K562 treated with DMSO at 1 percent for 4 hours (cell line): ENCODE measurements around the gene TPGS1. TPM values are rescaled to one million over a fixed set of nuclear protein-coding genes. Genes with fewer than 3 reads are reported as not detected.

ENCODE experiments used
- total RNA-seq: library from RNA; unstranded; fragments of 300-600 nt; gene quantifications from 2 replicates; pipeline ENCODE4 v1.2.3, GENCODE V29; 2022; ENCODE audit not compliant: insufficient read depth

The TPGS1 gene, protein sequence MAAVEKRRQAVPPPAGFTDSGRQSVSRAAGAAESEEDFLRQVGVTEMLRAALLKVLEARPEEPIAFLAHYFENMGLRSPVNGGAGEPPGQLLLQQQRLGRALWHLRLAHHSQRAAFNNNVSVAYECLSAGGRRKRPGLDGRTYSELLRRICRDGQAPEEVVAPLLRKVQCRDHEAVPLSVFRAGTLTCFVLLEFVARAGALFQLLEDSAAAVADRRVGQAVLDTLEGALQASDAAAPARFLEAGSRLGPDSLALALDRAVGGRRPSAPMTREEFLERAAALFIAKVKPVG
- total RNA-seq, result 47.3 and 59.6 TPM in 2 replicates

DNA sequence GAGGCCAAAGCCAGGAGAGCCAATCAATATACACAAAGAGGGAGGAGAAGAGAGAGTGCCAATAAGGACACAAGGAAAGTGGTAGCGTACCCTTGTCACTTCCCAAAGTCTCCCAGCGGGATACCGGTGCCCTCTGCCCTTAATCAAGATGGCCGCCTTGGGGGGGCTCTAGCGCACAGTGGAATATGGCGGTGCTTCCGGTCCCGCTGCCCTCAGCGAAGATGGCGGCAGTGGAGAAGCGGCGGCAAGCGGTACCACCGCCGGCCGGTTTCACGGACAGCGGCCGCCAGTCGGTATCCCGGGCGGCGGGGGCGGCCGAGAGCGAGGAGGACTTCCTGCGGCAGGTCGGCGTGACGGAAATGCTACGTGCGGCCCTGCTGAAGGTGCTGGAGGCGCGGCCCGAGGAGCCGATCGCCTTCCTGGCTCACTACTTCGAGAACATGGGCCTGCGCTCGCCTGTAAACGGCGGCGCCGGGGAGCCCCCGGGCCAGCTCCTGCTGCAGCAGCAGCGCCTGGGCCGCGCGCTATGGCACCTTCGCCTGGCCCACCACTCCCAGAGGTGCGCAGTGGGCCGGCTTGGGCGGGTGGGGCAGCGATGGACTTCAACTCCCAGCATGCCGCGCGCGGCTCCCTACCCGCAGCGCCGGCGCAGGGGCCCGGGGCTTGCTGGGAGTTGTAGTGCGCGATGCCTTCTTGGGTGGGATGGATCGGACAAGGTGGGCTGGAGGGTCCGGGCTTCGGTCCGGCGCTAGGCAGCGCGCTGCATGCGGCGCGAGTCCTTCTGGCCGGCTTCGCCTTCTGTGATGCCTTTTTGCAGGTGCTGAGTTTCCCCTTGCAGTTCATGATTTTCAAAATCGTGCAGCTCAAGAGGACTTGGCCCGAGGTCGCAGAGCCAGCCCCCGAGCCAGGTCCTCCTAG lies at the start of gene TPGS1:
TSS of gene TPGS1 (plus strand) at position 212 of the 918 bp plus-strand sequence. CDS start at position 222, 10 bp downstream.

GRCh38 chr19:460877-461720 lies 46.2 kb upstream of the TPGS1 start, which contains the start of gene SHC2:
TSS of gene SHC2 (minus strand) at chr19:461033. CDS start at chr19:460996, 37 bp downstream.

GRCh38 chr19:496112-496665 lies 11.1 kb upstream of the TPGS1 start, which contains the start of gene MADCAM1:
TSS of gene MADCAM1 (plus strand) at chr19:496486. CDS start at chr19:496500, 14 bp downstream.

DNA sequence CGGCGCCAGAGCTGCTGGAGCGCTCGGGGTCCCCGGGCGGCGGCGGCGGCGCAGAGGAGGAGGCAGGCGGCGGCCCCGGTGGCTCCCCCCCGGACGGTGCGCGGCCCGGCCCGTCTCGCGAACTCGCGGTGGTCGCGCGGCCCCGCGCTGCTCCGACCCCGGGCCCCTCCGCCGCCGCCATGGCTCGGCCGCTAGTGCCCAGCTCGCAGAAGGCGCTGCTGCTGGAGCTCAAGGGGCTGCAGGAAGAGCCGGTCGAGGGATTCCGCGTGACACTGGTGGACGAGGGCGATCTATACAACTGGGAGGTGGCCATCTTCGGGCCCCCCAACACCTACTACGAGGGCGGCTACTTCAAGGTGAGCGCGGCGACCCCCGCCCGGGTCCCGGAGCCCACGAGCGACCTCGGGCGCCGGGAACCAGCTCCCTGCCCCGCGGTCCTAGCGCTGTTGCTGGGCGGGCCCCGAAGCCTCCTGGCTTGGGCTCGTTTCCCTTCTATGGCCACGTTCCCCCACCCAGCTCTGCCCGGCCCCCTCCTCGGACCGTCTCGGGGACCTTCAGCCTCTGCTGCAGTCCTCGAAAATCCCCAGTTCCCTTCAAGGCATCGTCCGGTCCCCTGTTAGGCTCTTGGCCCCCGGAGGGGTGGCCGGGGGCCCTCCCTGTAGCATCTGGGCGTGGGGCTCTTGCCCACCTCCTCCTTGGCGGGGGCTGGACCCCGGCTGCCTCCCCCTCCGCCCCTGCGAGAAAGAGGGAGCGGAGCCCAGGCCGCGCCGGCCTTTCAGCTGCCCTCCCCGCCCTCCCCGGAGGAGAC lies 24.7 kb downstream of the TPGS1 start, which contains the start of gene CDC34:
TSS of gene CDC34 (plus strand) at position 8 of the 808 bp plus-strand sequence. CDS start at position 180, 172 bp downstream.

DNA sequence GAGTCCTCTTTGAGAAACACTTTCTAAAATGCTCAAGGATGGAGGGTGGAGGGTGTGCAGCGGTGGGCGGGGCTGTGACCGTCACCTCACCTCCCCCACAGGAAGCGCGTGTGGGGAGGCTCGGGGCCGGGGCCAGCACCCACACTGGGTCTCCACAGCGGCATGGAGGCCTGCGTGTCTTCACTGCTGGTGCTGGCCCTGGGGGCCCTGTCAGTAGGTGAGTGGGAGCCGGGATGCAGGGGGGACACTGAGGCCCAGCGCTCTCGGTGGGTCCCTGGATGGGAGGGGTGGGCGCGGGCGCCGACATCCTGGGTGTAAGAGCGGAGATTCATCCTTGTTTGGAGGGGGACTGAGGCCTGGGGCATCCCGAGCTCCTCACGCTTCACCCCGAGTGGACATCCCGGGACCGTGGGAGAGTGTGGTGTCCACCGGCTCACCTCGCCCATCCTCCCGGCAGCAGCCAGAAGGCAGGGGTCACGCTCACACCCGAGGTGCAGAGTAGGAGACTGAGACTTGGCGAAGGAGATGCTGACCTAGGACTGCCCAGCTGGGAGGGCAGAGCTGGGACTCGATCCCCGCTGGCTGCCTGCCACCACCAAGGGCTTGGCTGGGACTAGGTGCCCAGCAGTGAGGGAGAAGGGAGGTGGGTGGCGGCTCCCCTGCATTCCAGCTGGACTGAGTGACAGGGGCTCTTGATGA lies 36.8 kb downstream of the TPGS1 start, which contains the start of gene GZMM:
TSS of gene GZMM (plus strand) at position 144 of the 699 bp plus-strand sequence. CDS start at position 163, 19 bp downstream.

Other genes with a start within 250 kb of the TPGS1 start
- not detected in 2 replicates for gene PLPP2, start 216.1 kb upstream of the TPGS1 start, total RNA-seq
- gene MIER2, start 162.7 kb upstream of the TPGS1 start, total RNA-seq, result 25.1 and 26.2 TPM in 2 replicates
- gene C2CD4C, start 98.3 kb upstream of the TPGS1 start, total RNA-seq, result not detected in 2 replicates
- 1.4 and 2.2 TPM in 2 replicates for gene SHC2, start 46.5 kb upstream of the TPGS1 start, total RNA-seq
- gene MADCAM1, start 11.0 kb upstream of the TPGS1 start, total RNA-seq, result 0.88 TPM in 1 of 2 replicates, not detected in the other
- gene CDC34, start 24.3 kb downstream of the TPGS1 start, total RNA-seq, result 146 TPM in 2 replicates
- 1.5 and 1.9 TPM in 2 replicates for gene GZMM, start 36.6 kb downstream of the TPGS1 start, total RNA-seq
- 581 and 603 TPM in 2 replicates for gene BSG, start 65.1 kb downstream of the TPGS1 start, total RNA-seq
- 3.0 and 3.1 TPM in 2 replicates for gene HCN2, start 82.4 kb downstream of the TPGS1 start, total RNA-seq
- gene POLRMT, start 126.0 kb downstream of the TPGS1 start, total RNA-seq, result 69.0 and 77.4 TPM in 2 replicates
- 1.3 TPM in 1 of 2 replicates, not detected in the other for gene FGF22, start 132.4 kb downstream of the TPGS1 start, total RNA-seq
- gene RNF126, start 155.7 kb downstream of the TPGS1 start, total RNA-seq, result 72.9 and 88.4 TPM in 2 replicates
- 4.9 and 8.9 TPM in 2 replicates for gene FSTL3, start 168.9 kb downstream of the TPGS1 start, total RNA-seq
- gene PRSS57, start 188.0 kb downstream of the TPGS1 start, total RNA-seq, result 55.9 and 66.7 TPM in 2 replicates
- 12.2 and 17.7 TPM in 2 replicates for gene PALM, start 201.4 kb downstream of the TPGS1 start, total RNA-seq
- gene MISP, start 243.6 kb downstream of the TPGS1 start, total RNA-seq, result not detected in 2 replicates